LHCN-M2 (cell line): ENCODE measurements around the gene CCBE1. TPM values are rescaled to one million over a fixed set of nuclear protein-coding genes. Genes with fewer than 3 reads are reported as not detected.
"Not testable (repeated sequence)": the region's sequence is repeated elsewhere in the genome, so short reads cannot be mapped to it uniquely, and the experiment has no call there.

ENCODE experiments used
- DNase-seq: peaks from one replicate; pipeline ENCODE4 v3.0.0-alpha.2; 2012; ENCODE audit warnings: low read depth
- total RNA-seq: library from RNA; depleted of rRNA; stranded (reverse); fragments of >200 nt; gene quantifications from 2 replicates; pipeline ENCODE4 v1.2.3, GENCODE V29; 2014

Gene CCBE1
- total RNA-seq, 1 experiment from 2014 or later, result 54.9 TPM

GRCh38 chr18:59540780-59541179 lies 156.4 kb downstream of the CCBE1 start:
- DNase-seq, result peak; percentile 61

- peak; percentile 69 for DNase-seq
These were observed 156.9 kb downstream of the CCBE1 start for GRCh38 chr18:59540346-59540745.

DNA sequence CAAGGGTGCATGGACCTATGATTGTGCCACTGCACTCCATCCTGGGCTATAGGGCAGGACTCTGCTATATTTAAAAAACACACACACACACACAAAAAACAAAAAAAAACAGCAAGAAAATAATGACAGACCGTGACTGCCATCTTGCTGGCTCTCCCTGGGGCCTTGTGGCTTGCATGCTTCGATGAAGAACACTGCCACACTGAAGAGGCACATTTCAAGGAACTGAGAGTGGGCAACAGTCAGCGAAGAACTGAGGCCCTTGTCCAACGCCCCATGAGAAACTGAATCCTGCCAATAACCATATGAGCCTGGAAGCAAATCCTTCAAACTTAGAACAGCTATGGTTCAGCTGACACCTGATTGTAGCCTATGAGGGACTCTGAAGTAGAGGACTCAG lies 158.1 kb downstream of the CCBE1 start:
- DNase-seq, result no peak

- DNase-seq, result no peak
These were observed 159.6 kb downstream of the CCBE1 start for GRCh38 chr18:59537579-59537978.

GRCh38 chr18:59536166-59536565 lies 161.1 kb downstream of the CCBE1 start:
- no peak for DNase-seq

- DNase-seq, result no peak
These were observed 162.2 kb downstream of the CCBE1 start for GRCh38 chr18:59535055-59535454.

DNA sequence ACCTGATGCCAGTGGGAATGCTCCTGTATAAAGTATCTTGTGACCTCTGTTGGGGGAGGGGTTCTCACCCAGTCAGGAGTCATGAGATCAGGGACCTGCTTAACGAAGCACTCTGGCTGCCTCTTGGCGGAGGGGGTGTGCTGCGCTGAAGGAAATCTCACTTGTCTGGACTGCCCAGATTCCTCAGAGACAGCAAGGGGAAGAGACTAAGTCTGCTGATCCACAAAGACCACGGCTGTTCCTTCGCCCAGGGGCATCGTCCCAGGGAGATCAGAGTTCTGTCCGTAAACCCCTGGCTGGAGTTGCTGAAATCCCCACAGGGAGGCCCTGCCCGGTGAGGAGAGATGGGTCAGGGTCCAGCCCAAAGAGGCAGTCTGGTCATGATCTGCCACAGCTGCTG lies 168.4 kb downstream of the CCBE1 start:
- no peak for DNase-seq

DNA sequence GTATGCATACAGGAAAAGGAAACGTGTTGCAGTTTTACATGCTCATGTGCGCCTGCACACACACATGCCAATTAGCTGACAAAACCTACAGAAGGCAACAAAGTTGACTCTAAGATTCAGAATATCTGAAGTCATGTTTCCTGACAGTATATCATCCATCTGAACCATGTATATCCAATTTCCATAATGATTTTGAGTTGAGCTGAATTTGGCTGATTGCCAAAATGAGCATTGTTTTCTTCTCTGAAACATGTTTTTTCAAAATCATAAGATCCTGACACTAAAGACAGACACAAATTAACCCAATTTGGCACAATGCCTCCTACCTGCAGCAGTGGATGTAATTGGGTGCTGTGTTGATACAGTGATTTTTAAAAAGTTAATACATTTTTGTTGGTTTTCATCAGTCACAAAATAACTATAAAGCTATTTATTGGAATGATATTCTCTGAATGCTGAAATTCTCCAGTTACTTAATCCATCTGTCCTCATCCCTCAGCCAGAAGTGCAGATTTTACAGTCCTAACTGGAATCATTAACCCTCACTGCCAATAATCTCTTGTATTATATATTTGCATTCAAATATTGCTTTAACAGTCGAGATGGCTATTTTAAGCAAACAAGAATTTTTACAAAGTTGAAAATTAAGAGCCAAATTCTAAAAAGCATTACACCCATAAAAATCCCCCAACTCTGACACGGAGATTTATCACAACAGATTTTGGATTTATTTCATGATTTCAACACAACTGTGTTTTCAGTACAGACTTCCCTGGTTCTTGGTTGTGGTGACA lies 176.5 kb downstream of the CCBE1 start:
- DNase-seq, result no peak

- no peak for DNase-seq
These were observed 178.5 kb downstream of the CCBE1 start for GRCh38 chr18:59518705-59519104.

DNA sequence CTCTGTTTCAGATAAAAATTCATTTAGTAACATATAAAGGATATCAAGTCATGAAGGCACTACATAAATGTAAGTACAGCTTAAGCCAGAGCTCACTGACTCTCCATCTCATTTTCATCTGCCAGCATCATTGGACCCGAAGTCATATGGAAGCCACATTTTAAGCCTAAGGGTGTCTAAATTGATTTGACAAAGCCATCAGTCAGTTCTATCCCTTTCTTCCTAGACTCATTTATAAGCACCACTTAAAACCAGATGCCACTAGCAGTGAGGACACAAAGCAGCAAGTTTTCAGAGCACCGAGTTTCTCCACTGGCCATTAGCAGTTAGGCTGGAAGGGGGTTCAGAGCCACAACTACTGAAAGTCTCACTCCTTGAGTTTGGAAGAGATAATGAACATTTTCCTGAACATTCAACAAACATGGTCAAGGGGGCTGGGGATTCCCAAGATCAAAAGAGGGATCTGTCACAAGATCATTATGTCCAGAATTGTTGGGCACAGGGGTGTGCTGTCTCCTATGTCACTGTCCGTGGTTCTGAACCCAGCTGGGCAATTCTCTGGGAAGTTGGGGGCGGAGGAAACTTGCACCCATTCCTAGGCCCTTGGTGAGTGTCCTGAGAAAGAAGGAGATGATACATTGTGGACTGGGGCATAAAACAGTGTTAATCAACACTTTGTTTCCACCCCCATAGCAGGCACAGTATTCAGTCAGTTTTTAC lies 179.6 kb downstream of the CCBE1 start:
- DNase-seq, result no peak

- peak; percentile 85 for DNase-seq
These were observed 180.7 kb downstream of the CCBE1 start for GRCh38 chr18:59516356-59517155.

GRCh38 chr18:59515956-59516355 lies 181.3 kb downstream of the CCBE1 start:
- not testable (repeated sequence) for DNase-seq

- no peak for DNase-seq
These were observed 182.1 kb downstream of the CCBE1 start for GRCh38 chr18:59515147-59515546.

- peak; percentile 50 for DNase-seq
These were observed 183.0 kb downstream of the CCBE1 start for GRCh38 chr18:59514203-59514602.

GRCh38 chr18:59512025-59512755 lies 185.0 kb downstream of the CCBE1 start:
- no peak for DNase-seq

- no peak for DNase-seq
These were observed 187.5 kb downstream of the CCBE1 start for GRCh38 chr18:59509481-59510442.

DNA sequence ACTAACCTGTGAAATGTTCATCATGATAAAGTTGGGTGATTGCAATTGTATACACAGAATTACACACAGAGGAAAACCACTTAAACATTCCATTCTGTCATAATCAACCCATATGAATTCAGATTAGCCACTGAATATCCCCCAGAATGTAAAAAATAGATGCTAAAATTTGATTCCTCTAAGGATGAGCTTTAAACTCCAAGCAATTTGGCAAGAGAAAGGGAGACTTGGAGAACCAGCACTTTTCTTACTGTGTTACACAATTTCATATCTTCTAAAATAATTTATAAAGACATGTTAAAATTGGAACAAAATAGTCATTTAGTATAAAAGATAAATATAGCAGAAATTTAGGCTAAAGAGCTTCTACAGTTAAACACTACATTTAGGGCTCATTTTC lies 191.9 kb downstream of the CCBE1 start:
- no peak for DNase-seq

DNA sequence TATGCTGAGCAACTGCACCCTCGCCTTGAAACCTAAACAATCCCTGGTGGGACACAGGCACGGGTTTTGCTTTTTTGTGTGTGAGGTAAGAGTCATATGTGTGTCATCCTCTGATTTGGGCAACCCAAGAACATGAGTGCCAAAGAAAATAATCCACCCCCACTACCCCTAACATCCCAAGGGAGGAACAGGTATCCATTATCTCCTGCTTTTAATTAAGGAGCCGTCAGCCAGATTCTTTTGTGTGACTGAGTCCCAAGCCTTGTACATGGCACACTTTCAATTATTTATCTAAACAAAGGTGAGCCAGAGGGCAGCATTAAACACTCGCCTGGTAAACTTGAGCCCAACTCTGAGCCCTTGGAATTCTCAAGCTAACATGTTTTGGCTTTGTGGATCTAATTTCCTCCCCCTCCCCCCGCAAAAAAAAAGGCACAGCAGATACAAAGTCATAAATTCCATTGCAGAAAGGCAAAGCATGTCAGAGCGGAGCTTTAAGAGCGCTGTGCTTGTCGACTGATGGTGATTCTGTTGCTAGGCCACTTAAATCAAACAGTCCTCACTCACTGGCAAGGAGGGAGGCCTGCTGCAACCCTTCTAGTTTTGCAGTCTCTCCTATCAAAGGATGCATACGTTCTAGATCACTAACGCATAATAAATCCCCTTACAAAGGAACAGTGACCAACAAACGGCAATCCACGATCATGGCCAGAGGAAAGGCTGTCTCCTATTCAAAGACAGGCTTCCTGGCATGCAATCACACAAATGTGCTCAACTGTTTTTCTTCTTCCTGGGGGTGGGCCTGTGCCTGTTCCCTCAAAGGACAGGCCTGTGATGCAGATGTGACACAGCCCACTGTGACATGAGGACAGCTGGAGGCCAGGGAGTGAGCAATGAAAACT lies 194.7 kb downstream of the CCBE1 start:
- DNase-seq, result peak; percentile 83

DNA sequence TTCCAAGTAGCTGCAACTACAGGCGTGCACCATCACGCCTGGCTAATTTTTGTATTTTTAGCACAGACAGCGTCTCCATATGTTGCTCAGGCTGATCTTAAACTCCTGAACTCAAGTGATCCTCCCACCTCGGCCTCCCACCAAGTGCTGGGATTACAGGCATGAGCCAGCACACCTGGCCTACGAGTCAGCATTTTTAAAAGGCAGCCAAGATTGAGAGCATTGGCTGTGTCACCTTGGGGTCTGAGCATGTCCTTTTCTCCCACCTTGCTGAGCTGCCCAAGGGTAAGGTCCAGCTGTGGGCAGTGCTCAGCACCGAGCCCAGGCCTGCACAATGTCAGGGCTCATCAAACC lies 195.3 kb downstream of the CCBE1 start:
- no peak for DNase-seq
